PFSK-1 (cell line): ENCODE results near the gene KRTDAP.

Experiments
- FOXP2 ChIP-seq: optimal IDR thresholded peaks from 2 replicates; pipeline ENCODE3; 2011; ENCODE audit warnings: borderline replicate concordance, control low read depth, inconsistent platforms; ENCODE audit not compliant: insufficient read depth; ENCODE audit errors: extremely low read length, extremely low read depth
- POLR2AphosphoS5 ChIP-seq: IDR thresholded peaks from 2 replicates; pipeline ENCODE4 v1.6.1; 2012; ENCODE audit warnings: low read depth, mild to moderate bottlenecking, control low read depth, low read length, moderate library complexity
- REST ChIP-seq, 2 experiments: IDR thresholded peaks; 2 replicates each; pipeline versions ENCODE4 v1.6.1 to v1.8.0; 2011 to 2012; ENCODE audit warnings: low read depth in 2 of 2, low read length in 2 of 2, control low read depth in 1 of 2, inconsistent platforms in 1 of 2, mild to moderate bottlenecking in 1 of 2, moderate library complexity in 1 of 2; ENCODE audit not compliant: insufficient read depth in 1 of 2
- SIN3A ChIP-seq: IDR thresholded peaks from 2 replicates; pipeline ENCODE4 v1.6.1; 2012; ENCODE audit warnings: mild to moderate bottlenecking, low read length, moderate library complexity, borderline replicate concordance; ENCODE audit not compliant: insufficient read depth
- TAF1 ChIP-seq: IDR thresholded peaks from 2 replicates; pipeline ENCODE4 v1.6.1; 2012; ENCODE audit warnings: low read length, control low read depth, borderline replicate concordance; ENCODE audit not compliant: insufficient read depth

Gene KRTDAP

GRCh38 chr19:35483089-35483488 lies 7.2 kb downstream of the KRTDAP start:
- TF ChIP-seq FOXP2: no peak
- no peak for TF ChIP-seq TAF1
- TF ChIP-seq REST (IDR thresholded peaks at IDR 0.05; ENCODE audit: insufficient read depth in 1 of 2, low read depth in 2 of 2, low read length in 2 of 2): no peak
- TF ChIP-seq POLR2AphosphoS5: no peak
- no peak for TF ChIP-seq SIN3A

GRCh38 chr19:35478794-35479677 lies 11.2 kb downstream of the KRTDAP start:
- TF ChIP-seq REST (IDR thresholded peaks at IDR 0.05; ENCODE audit: insufficient read depth in 1 of 2, low read depth in 2 of 2, low read length in 2 of 2) (no peak), POLR2AphosphoS5 (no peak), FOXP2 (no peak), TAF1 (no peak), SIN3A (no peak)

GRCh38 chr19:35476149-35476548 lies 14.1 kb downstream of the KRTDAP start:
- no peak for TF ChIP-seq POLR2AphosphoS5
- no peak for TF ChIP-seq SIN3A
- no peak for TF ChIP-seq TAF1
- no peak for TF ChIP-seq FOXP2
- TF ChIP-seq REST (IDR thresholded peaks at IDR 0.05; ENCODE audit: insufficient read depth in 1 of 2, low read depth in 2 of 2, low read length in 2 of 2): no peak

- TF ChIP-seq POLR2AphosphoS5 (no peak), REST (IDR thresholded peaks at IDR 0.05; ENCODE audit: insufficient read depth in 1 of 2, low read depth in 2 of 2, low read length in 2 of 2) (no peak), SIN3A (no peak), FOXP2 (no peak), TAF1 (no peak)
Observed at GRCh38 chr19:35474104-35474503, 16.2 kb downstream of the KRTDAP start.
